IgD-negative memory B cell (primary cell): ENCODE results near the gene KDM4C. TPM values are rescaled to one million over a fixed set of nuclear protein-coding genes. Genes with fewer than 3 reads are reported as not detected.

Experiments
- H3K27ac Mint-ChIP-seq, 3 donors: one replicate each; pipeline ENCODE4 v1.8.0; 2020 to 2022; ENCODE audit warnings: mild to moderate bottlenecking in 3 of 3, mixed read lengths in 3 of 3, moderate library complexity in 1 of 3
- H3K27me3 Mint-ChIP-seq: one replicate; pipeline ENCODE4 v1.8.0; 2021; ENCODE audit warnings: mixed read lengths
- H3K36me3 Mint-ChIP-seq: one replicate; pipeline ENCODE4 v1.8.0; 2020; ENCODE audit warnings: mild to moderate bottlenecking, mixed read lengths
- H3K4me1 Mint-ChIP-seq, 3 donors: one replicate each; pipeline ENCODE4 v1.8.0; 2020 to 2022; ENCODE audit warnings: mixed read lengths in 3 of 3, mild to moderate bottlenecking in 1 of 3
- H3K4me3 Mint-ChIP-seq, 4 donors: one replicate each; pipeline ENCODE4 v1.8.0; 2020 to 2022; ENCODE audit warnings: mild to moderate bottlenecking in 4 of 4, mixed read lengths in 4 of 4, moderate library complexity in 3 of 4
- H3K9me3 Mint-ChIP-seq, 3 donors: one replicate each; pipeline ENCODE4 v1.8.0; 2020 to 2021; ENCODE audit warnings: mixed read lengths in 3 of 3, mild to moderate bottlenecking in 1 of 3
- polyA plus RNA-seq: library from polyadenylated mRNA; unstranded; fragments of 300-500 nt; fragmentation: Illumina TruSeq; gene quantifications from one replicate; pipeline ENCODE4 v1.2.3, GENCODE V29; 2021

KDM4C gene
- polyA plus RNA-seq, 1 donor from 2014 or later, result 31.6 TPM

DNA sequence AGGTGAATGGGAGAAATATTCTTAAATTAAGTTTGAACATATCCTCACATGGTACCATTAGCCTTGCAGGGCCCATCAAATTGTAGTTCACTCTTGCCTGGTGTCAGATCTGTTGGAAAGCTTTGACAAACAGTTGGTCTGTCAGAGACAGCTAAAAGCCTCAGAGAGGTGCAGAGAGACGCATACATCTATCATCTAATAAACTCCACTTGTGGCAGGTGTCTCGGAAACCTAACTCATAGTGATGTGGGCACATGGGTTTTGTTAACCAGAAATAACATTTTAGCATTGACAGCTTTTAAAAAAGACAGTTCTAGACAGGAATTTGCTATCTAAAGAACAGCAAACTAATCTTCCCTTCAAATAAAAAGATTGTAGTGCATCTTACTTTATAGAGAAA is 315.9 kb downstream of the KDM4C start:
- H3K27ac Mint-ChIP-seq, result no peak overlapping the region
- no peaks in the 10 kb centered on the region for H3K9me3 Mint-ChIP-seq
- no peak overlapping the region for H3K4me3 Mint-ChIP-seq
- peaks cover 11% of the 10 kb centered on the region for H3K36me3 Mint-ChIP-seq
- no peaks in the 10 kb centered on the region for H3K4me1 Mint-ChIP-seq
- H3K27me3 Mint-ChIP-seq, result no peaks in the 10 kb centered on the region

DNA sequence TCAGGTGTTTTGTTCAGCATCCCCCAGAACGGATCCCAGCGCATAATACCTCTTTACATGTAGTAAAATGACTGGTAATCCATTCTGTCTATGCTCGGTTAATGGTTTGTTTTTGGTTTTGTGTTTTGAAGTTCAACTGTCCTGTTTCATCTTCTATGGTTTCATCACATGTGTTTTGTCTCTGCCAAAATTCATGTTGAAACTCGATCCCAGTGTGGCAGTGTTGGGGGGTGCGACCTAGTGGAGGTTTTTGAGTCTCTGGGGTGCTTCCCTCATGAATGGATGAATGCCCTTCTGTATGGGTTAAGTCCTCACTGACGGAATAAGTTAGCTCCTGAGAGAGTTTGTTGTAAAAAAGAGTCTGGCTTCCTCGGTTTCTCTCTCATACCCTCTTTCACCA is 317.4 kb downstream of the KDM4C start:
- Mint-ChIP-seq H3K9me3 (no peaks in the 10 kb centered on the region), H3K4me1 (no peaks in the 10 kb centered on the region), H3K36me3 (peaks cover 13% of the 10 kb centered on the region), H3K27me3 (no peaks in the 10 kb centered on the region), H3K27ac (no peak overlapping the region), H3K4me3 (no peak overlapping the region)

DNA sequence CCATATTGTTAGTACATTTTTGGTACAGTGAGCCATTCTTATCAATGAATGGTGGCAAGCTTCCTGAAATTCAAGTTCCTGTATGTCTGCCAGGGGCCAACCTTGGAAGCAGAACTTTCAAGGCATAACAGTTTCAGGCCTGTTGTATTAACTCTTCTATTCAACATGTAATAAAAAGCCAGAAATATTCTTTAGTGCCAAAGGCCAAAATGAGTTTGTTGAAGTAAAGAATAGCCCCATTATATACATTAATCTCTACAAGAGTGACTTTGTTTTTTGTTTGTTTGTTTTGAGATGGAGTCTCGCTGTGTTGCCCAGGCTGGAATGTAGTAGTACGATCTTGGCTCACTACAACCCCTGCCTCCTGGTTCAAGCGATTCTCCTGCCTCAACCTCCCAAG is 321.3 kb downstream of the KDM4C start:
- H3K27ac Mint-ChIP-seq, result no peak overlapping the region
- no peaks in the 10 kb centered on the region for H3K9me3 Mint-ChIP-seq
- H3K4me3 Mint-ChIP-seq, result peak overlapping the region in 1 of 4 donors; percentile 2
- H3K36me3 Mint-ChIP-seq, result peaks cover 13% of the 10 kb centered on the region
- H3K27me3 Mint-ChIP-seq, result no peaks in the 10 kb centered on the region
- no peaks in the 10 kb centered on the region for H3K4me1 Mint-ChIP-seq

DNA sequence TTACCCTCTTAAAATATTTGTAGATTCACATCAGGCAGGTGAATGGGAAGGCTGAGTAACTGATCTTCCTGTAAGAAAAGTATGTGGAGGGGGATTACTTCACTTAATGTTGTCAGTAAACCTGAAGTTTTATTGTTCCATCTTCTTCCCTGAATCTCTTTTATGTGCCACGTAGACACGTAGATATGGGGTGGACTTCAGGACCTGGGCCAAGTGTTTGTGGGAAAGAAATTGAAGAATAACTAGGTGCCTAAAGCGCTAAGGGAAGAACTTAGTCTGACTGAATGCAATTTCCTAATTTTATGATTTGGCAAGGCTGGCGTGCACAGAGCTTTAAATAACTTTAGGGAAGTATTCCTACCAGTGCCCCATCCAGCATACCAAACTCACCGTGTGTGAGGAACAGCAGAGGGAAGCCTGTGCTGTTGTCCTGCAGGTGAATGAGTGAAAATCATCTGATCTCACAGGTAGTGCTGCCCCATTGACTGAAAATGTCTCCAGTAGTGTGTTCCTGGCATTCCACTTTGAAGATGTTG is 323.4 kb downstream of the KDM4C start:
- Mint-ChIP-seq H3K4me3 (no peak overlapping the region), H3K36me3 (peaks cover 13% of the 10 kb centered on the region), H3K4me1 (peaks cover 0 to 2% (median 0%) of the 10 kb centered on the region in 3 donors), H3K9me3 (no peaks in the 10 kb centered on the region), H3K27ac (no peak overlapping the region), H3K27me3 (no peaks in the 10 kb centered on the region)

DNA sequence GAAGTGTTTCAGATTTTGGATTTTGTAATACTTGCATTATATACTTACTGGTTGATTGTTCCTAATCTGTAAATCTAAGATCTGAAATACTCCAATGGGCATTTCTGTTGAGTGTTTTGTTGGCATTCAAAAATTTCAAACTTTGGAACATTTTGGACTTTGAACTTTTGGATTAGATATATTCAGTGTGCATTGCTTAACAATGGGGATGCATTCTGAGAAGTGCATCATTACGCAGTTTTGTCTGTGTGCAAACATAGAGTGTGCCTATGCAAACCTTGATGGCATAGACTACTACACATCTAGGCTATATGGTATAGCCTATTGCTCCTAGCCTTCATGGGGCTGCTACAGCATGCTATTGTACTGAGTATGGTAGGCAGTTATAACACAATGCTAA is 325.4 kb downstream of the KDM4C start:
- H3K27me3 Mint-ChIP-seq, result no peaks in the 10 kb centered on the region
- H3K27ac Mint-ChIP-seq, result no peak overlapping the region
- H3K4me3 Mint-ChIP-seq, result no peak overlapping the region
- no peaks in the 10 kb centered on the region for H3K9me3 Mint-ChIP-seq
- H3K4me1 Mint-ChIP-seq, result peaks cover 0 to 2% (median 0%) of the 10 kb centered on the region in 3 donors
- peaks cover 12% of the 10 kb centered on the region for H3K36me3 Mint-ChIP-seq

DNA sequence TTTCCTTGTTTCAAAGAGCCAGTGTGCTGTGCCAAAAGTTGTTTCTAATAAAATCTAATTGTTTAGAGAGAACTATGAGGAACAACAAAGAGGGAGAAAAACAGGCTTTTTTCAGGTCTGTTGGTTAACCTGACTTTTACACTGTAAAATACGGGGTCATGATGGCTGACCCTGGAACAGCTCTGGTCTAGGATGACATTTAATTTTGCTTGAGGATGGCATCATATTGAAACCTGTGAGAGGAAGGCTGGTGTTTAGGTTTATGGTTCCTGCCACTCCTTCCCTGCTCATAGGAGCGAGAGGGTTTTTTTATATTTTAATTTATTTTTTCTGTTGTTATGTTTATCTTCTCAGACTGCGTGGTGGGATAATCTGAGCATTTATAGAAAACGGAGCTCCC is 327.6 kb downstream of the KDM4C start:
- H3K36me3 Mint-ChIP-seq, result peaks cover 17% of the 10 kb centered on the region
- no peak overlapping the region for H3K4me3 Mint-ChIP-seq
- no peaks in the 10 kb centered on the region for H3K9me3 Mint-ChIP-seq
- H3K27me3 Mint-ChIP-seq, result no peaks in the 10 kb centered on the region
- no peak overlapping the region for H3K27ac Mint-ChIP-seq
- peaks cover 0 to 2% (median 0%) of the 10 kb centered on the region in 3 donors for H3K4me1 Mint-ChIP-seq

DNA sequence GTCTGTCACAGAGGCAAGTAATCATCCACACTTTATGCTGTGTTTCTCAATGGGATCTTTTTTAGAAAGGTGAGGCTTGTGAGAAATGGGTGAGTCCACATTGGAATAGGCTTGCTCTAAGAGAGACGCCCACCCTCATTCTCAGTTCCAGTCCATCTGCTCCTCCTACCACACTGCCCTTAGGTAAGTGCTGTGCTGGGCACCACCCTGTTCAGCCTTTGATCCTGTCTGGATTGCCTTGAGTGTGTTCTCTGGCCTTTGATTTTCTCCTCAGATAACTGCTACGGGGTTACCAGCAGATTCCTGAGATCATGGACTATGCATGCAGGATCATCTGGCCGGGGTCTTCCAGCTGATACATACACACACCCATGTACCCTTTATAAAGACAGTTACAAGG is 328.6 kb downstream of the KDM4C start:
- Mint-ChIP-seq H3K36me3 (peaks cover 15% of the 10 kb centered on the region), H3K27ac (no peak overlapping the region), H3K4me1 (peaks cover 0 to 2% (median 0%) of the 10 kb centered on the region in 3 donors), H3K4me3 (no peak overlapping the region), H3K9me3 (no peaks in the 10 kb centered on the region), H3K27me3 (no peaks in the 10 kb centered on the region)

DNA sequence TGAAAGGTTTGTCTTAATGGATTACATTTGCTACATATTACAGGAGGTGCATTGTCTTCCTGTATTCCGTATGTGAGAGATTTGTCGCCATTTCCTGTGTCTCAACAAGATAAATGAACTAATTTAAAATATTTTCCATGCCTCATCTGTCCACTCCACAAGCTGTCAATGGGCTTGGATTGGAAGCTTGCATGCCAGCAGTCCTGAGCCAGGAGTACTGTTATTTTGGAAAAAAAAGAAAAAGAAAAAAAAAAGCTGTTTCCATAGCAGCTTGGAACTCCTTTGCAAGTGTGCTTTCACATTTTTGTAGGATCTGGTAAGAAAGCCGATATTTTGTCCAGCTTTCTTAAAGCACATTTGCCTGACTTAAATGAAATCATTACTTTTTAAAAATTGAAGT is 330.8 kb downstream of the KDM4C start:
- Mint-ChIP-seq H3K27ac (no peak overlapping the region), H3K27me3 (no peaks in the 10 kb centered on the region), H3K4me3 (no peak overlapping the region), H3K4me1 (peaks cover 2 to 5% (median 2%) of the 10 kb centered on the region in 3 donors), H3K36me3 (peaks cover 13% of the 10 kb centered on the region), H3K9me3 (no peaks in the 10 kb centered on the region)

DNA sequence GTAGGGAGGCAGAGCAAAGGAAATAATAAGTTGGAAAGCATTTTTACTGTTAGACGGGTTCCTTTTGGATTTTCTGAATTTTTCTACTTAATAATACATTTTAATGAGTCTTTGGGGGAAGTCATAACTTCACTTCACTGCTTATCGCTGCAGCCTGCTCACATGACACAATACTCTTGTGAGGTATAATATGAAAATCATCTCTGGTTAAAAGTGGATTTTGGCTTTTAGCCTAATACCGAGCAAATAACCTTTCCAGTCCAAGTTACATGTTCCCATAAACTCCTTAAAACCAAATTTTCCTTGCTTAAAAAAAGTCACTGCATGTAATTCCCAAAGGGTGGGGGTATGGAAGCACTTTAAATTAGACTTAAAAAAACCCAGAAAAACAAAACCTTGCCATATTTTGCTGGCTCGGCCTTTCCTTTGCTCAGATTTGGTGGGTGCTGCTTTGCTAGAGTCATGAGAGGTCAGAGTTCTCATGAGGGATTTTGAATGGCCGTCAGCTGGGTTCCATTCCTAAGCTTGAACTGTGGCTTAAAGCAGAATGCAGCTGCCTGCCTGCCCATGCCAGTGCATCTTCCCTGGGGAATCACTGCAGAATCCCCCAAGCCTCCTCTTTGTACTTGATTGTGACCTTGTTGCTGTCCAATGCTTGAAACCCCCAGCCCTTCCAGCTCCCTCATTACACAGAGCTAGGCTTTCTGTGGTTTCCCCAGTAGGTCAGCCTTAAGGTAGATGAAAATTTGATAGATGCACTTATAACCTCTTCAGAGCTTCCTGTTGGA is 331.8 kb downstream of the KDM4C start:
- no peaks in the 10 kb centered on the region for H3K27me3 Mint-ChIP-seq
- H3K27ac Mint-ChIP-seq, result no peak overlapping the region
- H3K9me3 Mint-ChIP-seq, result no peaks in the 10 kb centered on the region
- H3K36me3 Mint-ChIP-seq, result peaks cover 16% of the 10 kb centered on the region
- no peak overlapping the region for H3K4me3 Mint-ChIP-seq
- H3K4me1 Mint-ChIP-seq, result peaks cover 5 to 7% (median 6%) of the 10 kb centered on the region in 3 donors

DNA sequence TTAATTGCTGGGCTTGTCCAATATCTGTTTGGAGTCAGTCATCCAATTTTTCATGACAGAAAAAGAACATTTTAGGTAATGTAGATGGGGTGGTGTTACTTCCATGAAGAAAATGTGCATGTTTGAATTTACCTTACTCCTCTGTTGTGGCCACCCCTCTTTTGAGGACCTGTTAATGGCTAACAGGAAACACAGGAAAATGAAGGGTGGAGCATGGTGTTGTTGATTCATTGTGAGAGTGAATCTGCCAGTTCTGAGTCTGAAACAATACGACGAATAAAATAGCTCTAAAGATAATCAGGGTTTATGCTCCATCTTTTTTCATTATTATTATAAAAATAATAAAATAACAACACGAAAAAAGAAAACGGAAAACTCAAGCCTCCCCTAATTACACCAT is 335.3 kb downstream of the KDM4C start:
- H3K4me3 Mint-ChIP-seq, result no peak overlapping the region
- peaks cover 13 to 20% (median 17%) of the 10 kb centered on the region in 3 donors for H3K4me1 Mint-ChIP-seq
- H3K36me3 Mint-ChIP-seq, result peaks cover 25% of the 10 kb centered on the region
- no peak overlapping the region for H3K27ac Mint-ChIP-seq
- peaks cover 0 to 2% (median 0%) of the 10 kb centered on the region in 3 donors for H3K9me3 Mint-ChIP-seq
- H3K27me3 Mint-ChIP-seq, result no peaks in the 10 kb centered on the region

DNA sequence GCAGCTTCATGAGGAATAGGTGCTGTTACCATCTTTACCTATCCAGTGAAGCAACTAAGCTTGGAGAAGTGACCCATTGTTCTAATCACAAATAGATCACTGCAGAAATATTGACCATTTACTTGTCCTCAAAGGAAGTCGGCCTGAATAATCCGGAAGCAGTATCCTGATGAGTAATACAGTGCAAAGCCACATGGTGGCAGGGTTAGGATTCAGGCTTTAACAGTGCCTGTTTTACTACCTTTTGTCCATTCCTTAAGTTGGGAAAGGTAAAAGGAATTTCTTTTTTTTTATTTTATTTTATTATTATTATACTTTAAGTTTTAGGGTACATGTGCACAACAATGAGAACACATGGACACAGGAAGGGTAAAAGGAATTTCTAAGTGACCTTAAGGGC is 336.3 kb downstream of the KDM4C start:
- no peaks in the 10 kb centered on the region for H3K27me3 Mint-ChIP-seq
- H3K27ac Mint-ChIP-seq, result peak overlapping the region in 1 of 3 donors; percentile 40
- H3K4me3 Mint-ChIP-seq, result no peak overlapping the region
- peaks cover 1 to 6% (median 4%) of the 10 kb centered on the region in 3 donors for H3K9me3 Mint-ChIP-seq
- H3K36me3 Mint-ChIP-seq, result peaks cover 29% of the 10 kb centered on the region
- peaks cover 13 to 20% (median 17%) of the 10 kb centered on the region in 3 donors for H3K4me1 Mint-ChIP-seq

DNA sequence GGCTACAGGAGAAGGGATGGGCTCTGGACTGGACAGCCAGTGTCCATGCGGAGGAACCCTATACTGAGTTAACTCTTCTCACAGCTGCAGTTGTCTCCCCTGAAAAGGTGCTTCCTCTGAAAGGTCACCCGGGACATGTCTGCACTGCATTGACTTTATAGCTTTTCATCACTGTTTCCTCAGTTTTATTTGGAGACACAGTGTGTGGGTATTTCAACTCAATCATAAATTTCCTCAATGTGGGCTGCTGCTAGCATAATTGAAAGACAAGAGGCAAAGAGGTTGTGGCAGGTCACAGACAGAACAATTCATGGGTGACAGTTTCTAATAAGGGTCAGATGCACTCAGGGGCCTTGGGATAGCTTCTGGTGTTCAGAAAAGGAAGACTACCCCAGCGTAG is 336.8 kb downstream of the KDM4C start:
- H3K27ac Mint-ChIP-seq, result peak overlapping the region in 1 of 3 donors; percentile 62
- H3K36me3 Mint-ChIP-seq, result peaks cover 27% of the 10 kb centered on the region
- H3K4me3 Mint-ChIP-seq, result no peak overlapping the region
- no peaks in the 10 kb centered on the region for H3K27me3 Mint-ChIP-seq
- H3K9me3 Mint-ChIP-seq, result peaks cover 1 to 9% (median 6%) of the 10 kb centered on the region in 3 donors
- H3K4me1 Mint-ChIP-seq, result peaks cover 13 to 20% (median 17%) of the 10 kb centered on the region in 3 donors

DNA sequence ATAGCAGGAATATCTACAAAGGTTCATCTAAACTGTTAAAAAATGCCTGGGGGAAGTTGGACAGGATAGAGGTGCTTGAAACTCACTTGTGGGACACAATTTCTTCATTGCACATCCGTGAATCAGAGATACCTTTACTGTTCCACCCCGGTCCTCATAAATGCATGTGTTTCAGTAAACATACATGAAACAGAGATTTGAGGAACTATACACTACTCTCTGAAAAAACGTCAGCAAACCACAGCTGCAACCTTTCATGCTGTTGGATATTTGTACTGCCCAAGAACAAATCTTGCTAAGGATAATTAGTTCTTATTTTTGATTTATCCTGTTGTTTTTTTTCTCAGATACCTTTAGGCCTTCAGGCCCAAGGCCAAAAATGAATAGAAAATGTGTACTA is 337.3 kb downstream of the KDM4C start:
- peaks cover 13 to 20% (median 17%) of the 10 kb centered on the region in 3 donors for H3K4me1 Mint-ChIP-seq
- peaks cover 1 to 9% (median 6%) of the 10 kb centered on the region in 3 donors for H3K9me3 Mint-ChIP-seq
- H3K36me3 Mint-ChIP-seq, result peaks cover 27% of the 10 kb centered on the region
- H3K27ac Mint-ChIP-seq, result peak overlapping the region in 1 of 3 donors; percentile 62
- H3K27me3 Mint-ChIP-seq, result no peaks in the 10 kb centered on the region
- no peak overlapping the region for H3K4me3 Mint-ChIP-seq

DNA sequence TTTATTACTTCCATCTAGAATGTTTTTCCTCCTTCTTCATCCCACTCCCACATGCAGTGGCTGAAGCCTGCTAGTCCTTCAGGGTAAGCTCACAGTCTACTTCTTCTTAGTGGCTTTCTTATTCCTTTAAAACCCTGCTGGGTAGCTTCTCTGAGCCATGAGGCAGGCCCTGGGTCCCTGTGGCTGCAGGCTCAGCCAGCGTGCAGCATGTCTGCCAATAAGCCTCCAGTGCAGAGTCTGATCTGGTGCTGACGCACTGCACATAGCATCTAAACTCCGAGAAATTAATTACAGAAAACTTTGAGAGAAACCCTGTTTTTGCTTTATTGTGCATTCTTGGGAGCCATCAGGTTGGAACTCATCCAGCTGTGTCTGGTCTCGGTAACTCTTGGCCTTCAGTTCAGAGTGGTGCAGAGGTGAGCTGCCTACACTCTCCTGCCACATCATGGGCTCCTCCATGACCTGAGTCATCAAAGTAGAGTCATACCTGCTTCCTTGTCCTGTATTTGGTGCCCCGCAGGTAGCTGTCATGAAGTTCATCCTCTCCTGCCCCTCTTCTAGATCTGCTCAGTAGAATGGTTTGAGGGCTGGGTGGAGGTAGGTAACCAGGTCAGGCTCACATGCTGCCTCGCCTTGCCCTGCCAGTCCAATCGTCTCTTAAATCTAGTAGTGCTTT is 339.4 kb downstream of the KDM4C start:
- H3K9me3 Mint-ChIP-seq, result peaks cover 1 to 9% (median 6%) of the 10 kb centered on the region in 3 donors
- peaks cover 34% of the 10 kb centered on the region for H3K36me3 Mint-ChIP-seq
- H3K4me3 Mint-ChIP-seq, result no peak overlapping the region
- H3K27ac Mint-ChIP-seq, result peak overlapping the region in 1 of 3 donors; percentile 21
- no peaks in the 10 kb centered on the region for H3K27me3 Mint-ChIP-seq
- H3K4me1 Mint-ChIP-seq, result peaks cover 13 to 20% (median 16%) of the 10 kb centered on the region in 3 donors
